ENCODE data around the gene PLPP1.

Gene PLPP1

GRCh38 chr5:55502759-55503158 lies 32.0 kb downstream of the PLPP1 start:
- Histone ChIP-seq H3K4me2 (ENCODE audit: low read length, poor library complexity, severe bottlenecking) (no peak overlapping the region), H3K27ac (ENCODE audit: low read length, poor library complexity, severe bottlenecking) (no peak overlapping the region), H3K36me3 (ENCODE audit: control insufficient read depth in 1 of 2, insufficient read depth in 2 of 2, low read depth in 1 of 2, low read length in 2 of 2) (no peaks in the 10 kb centered on the region), H2AFZ (ENCODE audit: low read depth, low read length) (no peak overlapping the region), H3K79me1 (replicated peaks; ENCODE audit: low read length, poor library complexity, severe bottlenecking) (peaks cover 8% of the 10 kb centered on the region), H3K9me3 (ENCODE audit: control insufficient read depth, low read length) (no peaks in the 10 kb centered on the region), H3K4me1 (ENCODE audit: control insufficient read depth, insufficient read depth, low read depth, low read length) (peaks cover 2% of the 10 kb centered on the region), H3K4me3 (ENCODE audit: insufficient read depth in 1 of 2, low read depth in 1 of 2, low read length in 2 of 2) (no peak overlapping the region), H2BK15ac (ENCODE audit: low read depth, poor library complexity, severe bottlenecking) (no peak overlapping the region), H3K23ac (ENCODE audit: low read length in 2 of 2) (no peak overlapping the region), H2BK12ac (ENCODE audit: low read length in 2 of 2) (no peak overlapping the region), H2AK5ac (ENCODE audit: low read length, severe bottlenecking) (no peak overlapping the region), H3K9ac (ENCODE audit: low read length) (no peak overlapping the region), H3K18ac (ENCODE audit: low read depth in 1 of 2, low read length in 2 of 2) (no peak overlapping the region), H4K8ac (ENCODE audit: low read length) (no peak overlapping the region), H3K4ac (ENCODE audit: low read depth in 1 of 2, low read length in 2 of 2) (no peak overlapping the region), H4K91ac (ENCODE audit: low read length) (no peak overlapping the region), H2BK120ac (ENCODE audit: low read depth, low read length) (no peak overlapping the region), H3K27me3 (ENCODE audit: control insufficient read depth in 1 of 2, insufficient read depth in 1 of 2, low read length in 2 of 2) (no peaks in the 10 kb centered on the region), H3K14ac (ENCODE audit: low read length in 2 of 2) (no peak overlapping the region), H2BK5ac (ENCODE audit: low read depth, low read length, poor library complexity, severe bottlenecking) (no peak overlapping the region)
- 98% methylated on average over 3 of the region's 3 CpGs for WGBS
- DNase-seq = no peak

GRCh38 chr5:55498457-55498856 lies 36.3 kb downstream of the PLPP1 start:
- Histone ChIP-seq H4K91ac (ENCODE audit: low read length) (no peak overlapping the region), H3K4me2 (ENCODE audit: low read length, poor library complexity, severe bottlenecking) (no peak overlapping the region), H3K23ac (ENCODE audit: low read length in 2 of 2) (no peak overlapping the region), H3K4me1 (ENCODE audit: control insufficient read depth, insufficient read depth, low read depth, low read length) (no peaks in the 10 kb centered on the region), H3K27me3 (ENCODE audit: control insufficient read depth in 1 of 2, insufficient read depth in 1 of 2, low read length in 2 of 2) (no peaks in the 10 kb centered on the region), H2BK5ac (ENCODE audit: low read depth, low read length, poor library complexity, severe bottlenecking) (no peak overlapping the region), H2BK12ac (ENCODE audit: low read length in 2 of 2) (no peak overlapping the region), H3K27ac (ENCODE audit: low read length, poor library complexity, severe bottlenecking) (no peak overlapping the region), H3K4ac (ENCODE audit: low read depth in 1 of 2, low read length in 2 of 2) (no peak overlapping the region), H3K36me3 (ENCODE audit: control insufficient read depth in 1 of 2, insufficient read depth in 2 of 2, low read depth in 1 of 2, low read length in 2 of 2) (no peaks in the 10 kb centered on the region), H2BK15ac (ENCODE audit: low read depth, poor library complexity, severe bottlenecking) (no peak overlapping the region), H3K14ac (ENCODE audit: low read length in 2 of 2) (no peak overlapping the region), H3K9me3 (ENCODE audit: control insufficient read depth, low read length) (no peaks in the 10 kb centered on the region), H2BK120ac (ENCODE audit: low read depth, low read length) (no peak overlapping the region), H4K8ac (ENCODE audit: low read length) (no peak overlapping the region), H3K18ac (ENCODE audit: low read depth in 1 of 2, low read length in 2 of 2) (no peak overlapping the region), H2AK5ac (ENCODE audit: low read length, severe bottlenecking) (no peak overlapping the region), H3K9ac (ENCODE audit: low read length) (no peak overlapping the region), H3K4me3 (ENCODE audit: insufficient read depth in 1 of 2, low read depth in 1 of 2, low read length in 2 of 2) (no peak overlapping the region), H3K79me1 (replicated peaks; ENCODE audit: low read length, poor library complexity, severe bottlenecking) (peaks cover 10% of the 10 kb centered on the region), H2AFZ (ENCODE audit: low read depth, low read length) (no peak overlapping the region)
- WGBS = 39% methylated on average over 2 of the region's 2 CpGs
- peak; percentile 30 for DNase-seq

GRCh38 chr5:55497712-55498111 lies 37.1 kb downstream of the PLPP1 start:
- Histone ChIP-seq H3K14ac (ENCODE audit: low read length in 2 of 2) (no peak overlapping the region), H3K18ac (ENCODE audit: low read depth in 1 of 2, low read length in 2 of 2) (peak overlapping the region in 1 of 2 experiments; percentile 43), H3K4me3 (ENCODE audit: insufficient read depth in 1 of 2, low read depth in 1 of 2, low read length in 2 of 2) (no peak overlapping the region), H2BK12ac (ENCODE audit: low read length in 2 of 2) (no peak overlapping the region), H3K4me1 (ENCODE audit: control insufficient read depth, insufficient read depth, low read depth, low read length) (no peaks in the 10 kb centered on the region), H3K79me1 (replicated peaks; ENCODE audit: low read length, poor library complexity, severe bottlenecking) (peaks cover 15% of the 10 kb centered on the region), H2AFZ (ENCODE audit: low read depth, low read length) (no peak overlapping the region), H2BK5ac (ENCODE audit: low read depth, low read length, poor library complexity, severe bottlenecking) (no peak overlapping the region), H3K4me2 (ENCODE audit: low read length, poor library complexity, severe bottlenecking) (no peak overlapping the region), H3K36me3 (ENCODE audit: control insufficient read depth in 1 of 2, insufficient read depth in 2 of 2, low read depth in 1 of 2, low read length in 2 of 2) (no peaks in the 10 kb centered on the region), H3K27me3 (ENCODE audit: control insufficient read depth in 1 of 2, insufficient read depth in 1 of 2, low read length in 2 of 2) (no peaks in the 10 kb centered on the region), H2BK15ac (ENCODE audit: low read depth, poor library complexity, severe bottlenecking) (peak overlapping the region; percentile 26), H3K4ac (ENCODE audit: low read depth in 1 of 2, low read length in 2 of 2) (no peak overlapping the region), H4K8ac (ENCODE audit: low read length) (no peak overlapping the region), H3K23ac (ENCODE audit: low read length in 2 of 2) (no peak overlapping the region), H4K91ac (ENCODE audit: low read length) (no peak overlapping the region), H2BK120ac (ENCODE audit: low read depth, low read length) (no peak overlapping the region), H3K9ac (ENCODE audit: low read length) (no peak overlapping the region), H2AK5ac (ENCODE audit: low read length, severe bottlenecking) (no peak overlapping the region), H3K9me3 (ENCODE audit: control insufficient read depth, low read length) (no peaks in the 10 kb centered on the region), H3K27ac (ENCODE audit: low read length, poor library complexity, severe bottlenecking) (no peak overlapping the region)
- DNase-seq = peak; percentile 16

- H3K27ac ChIP-seq (ENCODE audit: low read length, poor library complexity, severe bottlenecking) = no peak overlapping the region
- no peak overlapping the region for H3K23ac ChIP-seq (ENCODE audit: low read length in 2 of 2)
- no peak overlapping the region for H2BK5ac ChIP-seq (ENCODE audit: low read depth, low read length, poor library complexity, severe bottlenecking)
These were observed 39.5 kb downstream of the PLPP1 start for GRCh38 chr5:55495216-55495615.

More at GRCh38 chr5:55495216-55495615, 39.5 kb downstream of the PLPP1 start:
- peaks cover 19% of the 10 kb centered on the region for H3K79me1 ChIP-seq (replicated peaks; ENCODE audit: low read length, poor library complexity, severe bottlenecking)
- no peaks in the 10 kb centered on the region for H3K4me1 ChIP-seq (ENCODE audit: control insufficient read depth, insufficient read depth, low read depth, low read length)
- no peak overlapping the region for H2BK120ac ChIP-seq (ENCODE audit: low read depth, low read length)
- no peak overlapping the region for H2BK12ac ChIP-seq (ENCODE audit: low read length in 2 of 2)
- no peak overlapping the region for H3K4ac ChIP-seq (ENCODE audit: low read depth in 1 of 2, low read length in 2 of 2)
- no peak overlapping the region for H2BK15ac ChIP-seq (ENCODE audit: low read depth, poor library complexity, severe bottlenecking)
- H4K91ac ChIP-seq (ENCODE audit: low read length) = no peak overlapping the region
- peaks cover 0 to 6% of the 10 kb centered on the region in 2 experiments for H3K36me3 ChIP-seq (ENCODE audit: control insufficient read depth in 1 of 2, insufficient read depth in 2 of 2, low read depth in 1 of 2, low read length in 2 of 2)
- H3K9ac ChIP-seq (ENCODE audit: low read length) = no peak overlapping the region
- H3K27me3 ChIP-seq (ENCODE audit: control insufficient read depth in 1 of 2, insufficient read depth in 1 of 2, low read length in 2 of 2) = no peaks in the 10 kb centered on the region
- no peak for DNase-seq
- H2AFZ ChIP-seq (ENCODE audit: low read depth, low read length) = no peak overlapping the region
- no CpG with 5 or more reads among the region's 1 CpG for WGBS
- no peak overlapping the region for H2AK5ac ChIP-seq (ENCODE audit: low read length, severe bottlenecking)
- H3K14ac ChIP-seq (ENCODE audit: low read length in 2 of 2) = no peak overlapping the region
- H4K8ac ChIP-seq (ENCODE audit: low read length) = no peak overlapping the region
- no peaks in the 10 kb centered on the region for H3K9me3 ChIP-seq (ENCODE audit: control insufficient read depth, low read length)
- H3K4me3 ChIP-seq (ENCODE audit: insufficient read depth in 1 of 2, low read depth in 1 of 2, low read length in 2 of 2) = no peak overlapping the region
- no peak overlapping the region for H3K4me2 ChIP-seq (ENCODE audit: low read length, poor library complexity, severe bottlenecking)
- H3K18ac ChIP-seq (ENCODE audit: low read depth in 1 of 2, low read length in 2 of 2) = no peak overlapping the region

Data from mesenchymal stem cell (in vitro differentiated cells and primary cell).